ENCODE results near the gene TMC4.
"Not testable (repeated sequence)": the region's sequence is repeated elsewhere in the genome, so short reads cannot be mapped to it uniquely, and the experiment has no call there.

TMC4 gene

GRCh38 chr19:54201980-54202379, 29.0 kb upstream of the TMC4 start:
- no peak for DNase-seq

- no peak for DNase-seq
These were observed 28.3 kb upstream of the TMC4 start for GRCh38 chr19:54201172-54201701.

DNA sequence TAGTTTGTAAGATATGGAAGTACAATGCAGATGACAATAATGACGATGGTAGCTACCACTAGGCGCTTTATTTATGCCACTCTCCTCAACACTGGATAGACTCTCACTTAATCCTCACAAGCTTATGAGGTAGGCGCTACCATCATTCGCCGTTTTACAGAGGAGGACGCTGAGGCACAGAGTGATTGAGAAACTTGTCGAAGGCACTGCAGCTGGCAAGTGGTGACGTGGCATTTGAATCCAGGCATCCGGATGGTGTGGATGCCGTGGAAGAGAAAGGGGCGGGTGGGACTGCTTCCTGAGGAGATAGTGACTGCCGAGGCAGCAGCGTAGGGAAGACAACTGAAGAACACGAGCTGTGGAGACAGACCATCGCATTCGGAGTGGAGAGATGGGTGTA, 26.4 kb upstream of the TMC4 start:
- DNase-seq = no peak

DNA sequence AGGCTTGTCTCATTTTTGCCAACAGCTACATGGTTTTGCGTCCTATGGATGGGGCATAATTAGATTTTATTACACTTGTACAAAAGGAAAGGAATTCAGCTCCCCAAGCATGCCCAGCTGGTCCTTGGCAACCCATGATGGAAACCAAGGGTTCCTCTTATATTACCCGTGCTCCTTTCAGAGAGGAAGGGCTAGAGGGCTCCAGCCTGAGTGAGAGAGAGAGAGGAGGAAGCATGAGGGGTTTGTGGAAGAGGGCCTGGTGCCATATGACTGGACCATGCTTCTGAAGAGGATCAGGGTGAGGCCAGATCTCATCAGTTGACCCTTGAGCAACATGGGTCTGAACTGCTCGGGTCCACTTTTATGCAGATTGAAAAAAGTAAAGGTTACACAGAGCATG, 24.2 kb upstream of the TMC4 start:
- DNase-seq = no peak

DNA sequence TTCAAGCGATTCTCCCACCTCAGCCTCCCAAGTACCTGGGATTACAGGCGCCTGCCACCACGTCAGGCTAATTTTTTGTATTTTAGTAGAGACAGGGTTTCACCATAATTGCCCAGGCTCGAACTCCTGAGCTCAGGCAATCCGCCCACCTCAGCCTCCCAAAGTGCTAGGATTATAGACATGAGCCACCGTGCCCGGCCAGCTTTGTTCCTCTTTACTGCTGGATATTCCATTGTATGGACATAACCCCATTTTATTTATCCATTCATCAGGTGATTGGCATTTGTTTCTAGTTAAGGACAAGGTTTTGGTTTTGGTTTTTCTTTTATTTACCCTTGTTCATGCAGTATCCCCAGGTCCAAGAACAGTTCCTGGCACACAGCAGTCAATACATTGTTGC, 23.6 kb upstream of the TMC4 start:
- no peak for DNase-seq

DNA sequence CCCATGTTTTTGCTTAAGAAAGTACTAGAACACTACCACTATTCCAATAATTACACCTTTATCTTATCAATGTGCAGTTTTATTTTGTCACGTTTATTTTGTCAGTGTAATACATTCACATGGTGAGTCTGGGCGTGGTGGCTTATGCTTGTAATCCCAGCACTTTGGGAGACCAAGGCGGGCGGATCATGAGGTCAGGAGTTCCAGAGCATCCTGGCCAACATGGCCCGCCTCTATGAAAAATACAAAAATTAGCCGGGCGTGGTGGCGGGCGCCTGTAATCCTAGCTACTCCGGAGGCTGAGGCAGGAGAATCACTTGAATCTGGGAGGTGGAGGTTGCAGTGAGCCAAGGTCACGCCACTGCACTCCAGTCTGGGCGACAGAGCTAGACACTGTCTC, 21.5 kb upstream of the TMC4 start:
- DNase-seq = not testable (repeated sequence)

- no peak for DNase-seq
These were observed 20.1 kb upstream of the TMC4 start for GRCh38 chr19:54193011-54193410.

DNA sequence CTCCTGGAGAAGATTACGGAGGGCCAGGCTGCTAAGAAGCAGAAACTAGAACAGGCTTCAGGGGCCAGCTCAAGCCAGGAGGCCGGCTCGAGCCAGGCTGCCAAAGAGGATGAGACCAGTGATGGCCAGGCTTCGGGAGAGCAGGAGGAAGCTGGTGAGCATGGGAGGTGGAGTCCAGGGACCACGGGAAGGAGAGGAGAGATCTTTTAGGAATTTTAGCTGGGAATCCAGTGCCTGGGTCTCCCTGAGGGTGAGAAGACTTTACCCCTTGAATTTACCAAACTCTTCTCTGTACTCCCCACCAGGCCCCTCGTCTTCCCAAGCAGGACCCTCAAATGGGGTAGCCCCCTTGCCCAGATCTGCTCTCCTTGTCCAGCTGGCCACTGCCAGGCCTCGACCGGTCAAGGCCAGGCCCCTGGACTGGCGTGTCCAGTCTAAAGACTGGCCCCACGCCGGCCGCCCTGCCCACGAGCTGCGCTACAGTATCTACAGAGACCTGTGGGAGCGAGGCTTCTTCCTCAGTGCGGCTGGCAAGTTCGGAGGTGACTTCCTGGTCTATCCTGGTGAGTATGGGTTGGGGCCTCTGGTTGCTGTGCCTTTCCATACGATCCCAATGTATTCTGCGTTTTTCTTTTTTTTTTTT, 19.0 kb upstream of the TMC4 start:
- DNase-seq = no peak

GRCh38 chr19:54191011-54191810, 18.3 kb upstream of the TMC4 start, which contains the start of gene TSEN34:
Gene TSEN34 (plus strand): TSS chr19:54191308. CDS start chr19:54191365, 57 bp downstream.
- DNase-seq = peak; percentile 83

- peak; percentile 100 for DNase-seq
These were observed 17.6 kb upstream of the TMC4 start for GRCh38 chr19:54190503-54191010.

DNA sequence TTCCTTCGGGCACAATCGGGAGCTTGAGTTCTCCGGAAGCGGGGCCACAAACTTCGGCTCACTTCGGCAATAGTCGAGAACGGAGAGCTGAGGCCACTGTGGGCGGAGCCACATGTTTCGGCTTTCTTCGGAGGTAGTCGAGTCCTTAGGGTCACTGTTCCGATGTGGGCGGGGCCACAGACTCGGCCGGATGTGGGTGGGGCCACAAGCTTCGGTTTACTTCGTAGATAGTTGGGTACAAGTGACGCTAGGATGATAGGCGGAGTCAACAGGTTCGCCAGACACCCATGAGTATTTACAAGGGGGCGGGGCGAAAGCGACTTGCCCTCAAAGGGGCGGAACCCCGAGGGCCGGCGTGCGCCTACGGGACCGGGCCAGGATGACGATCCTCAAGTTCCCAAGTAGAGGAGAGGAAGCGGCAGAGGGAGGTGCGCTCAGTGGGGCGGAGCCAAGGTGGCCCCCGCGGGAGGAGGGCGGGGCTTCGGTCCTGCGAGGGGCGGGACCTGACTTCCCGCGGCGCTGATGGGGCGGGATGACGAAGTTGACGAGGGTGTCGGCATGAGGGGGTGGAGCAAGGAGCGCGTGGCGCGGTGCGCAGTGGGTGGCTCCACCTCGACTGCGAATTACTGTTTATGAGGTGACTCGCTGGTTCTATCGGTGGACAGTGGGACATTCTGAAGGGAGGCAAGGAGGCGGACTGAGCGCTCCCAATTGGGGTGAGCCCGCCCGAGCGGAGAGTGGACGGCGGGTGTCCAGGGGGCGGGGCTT, 17.0 kb upstream of the TMC4 start:
- DNase-seq = peak; percentile 100

DNA sequence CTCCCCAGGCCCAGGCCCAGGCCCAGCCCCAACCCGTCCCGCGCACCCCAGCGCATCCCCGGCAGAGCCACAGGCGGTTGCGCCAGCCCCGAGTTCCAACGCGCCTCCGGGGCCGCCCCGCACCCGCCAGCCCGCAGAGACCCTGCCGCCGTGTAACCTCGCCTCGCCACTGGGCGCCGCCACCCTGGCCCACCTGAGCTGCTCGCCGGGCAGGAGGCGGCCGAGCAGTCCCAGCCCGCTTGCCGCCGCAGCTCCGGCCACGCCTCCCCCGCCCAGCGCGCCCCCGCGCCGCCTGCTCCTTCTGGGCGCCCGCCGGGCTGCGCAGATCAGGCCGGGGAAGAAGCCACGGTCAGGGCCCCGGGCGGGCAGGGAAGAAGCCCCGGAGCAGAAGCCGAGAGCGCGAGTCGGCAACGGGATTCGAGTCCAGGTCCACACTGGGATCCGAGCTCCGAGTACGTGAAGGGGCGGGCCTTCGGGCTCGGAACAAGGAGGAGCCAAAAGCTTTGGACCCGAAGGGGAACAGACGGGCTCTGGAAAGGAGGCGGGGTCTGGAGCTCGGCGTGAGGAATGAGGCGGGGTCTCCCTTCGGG, 16.3 kb upstream of the TMC4 start, which contains the start of gene MBOAT7:
MBOAT7 (minus strand) TSS at position 436 of the 590 bp plus-strand sequence. CDS start 1,072 bp downstream, outside the sequence.
- no peak for DNase-seq

GRCh38 chr19:54188215-54188871, 15.4 kb upstream of the TMC4 start:
- peak; percentile 49 for DNase-seq

GRCh38 chr19:54186934-54187381, 14.0 kb upstream of the TMC4 start:
- no peak for DNase-seq

- no peak for DNase-seq
These were observed 13.4 kb upstream of the TMC4 start for GRCh38 chr19:54186351-54186750.

DNA sequence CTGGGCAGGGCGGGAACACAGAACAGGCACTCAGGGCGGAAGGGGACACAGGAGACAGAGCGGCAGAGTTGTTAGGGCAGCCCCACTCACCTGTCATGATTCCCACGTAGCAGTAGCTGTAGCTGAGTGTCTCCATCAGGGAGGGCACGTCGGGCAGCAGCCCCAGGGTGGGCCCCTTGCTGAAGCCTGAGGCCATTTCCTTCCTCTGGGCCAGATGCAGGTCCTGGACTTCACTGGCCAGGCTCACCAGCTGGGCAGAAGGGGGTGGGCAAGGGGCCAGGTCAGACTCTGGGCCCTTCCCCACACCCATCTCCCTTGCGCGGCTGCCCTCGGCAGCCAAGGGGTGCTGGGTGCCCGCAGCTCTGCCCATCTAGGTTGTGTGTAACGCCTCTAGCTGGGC, 10.5 kb upstream of the TMC4 start:
- no peak for DNase-seq

- DNase-seq = not testable (repeated sequence)
These were observed 8.9 kb upstream of the TMC4 start for GRCh38 chr19:54181894-54182293.

DNA sequence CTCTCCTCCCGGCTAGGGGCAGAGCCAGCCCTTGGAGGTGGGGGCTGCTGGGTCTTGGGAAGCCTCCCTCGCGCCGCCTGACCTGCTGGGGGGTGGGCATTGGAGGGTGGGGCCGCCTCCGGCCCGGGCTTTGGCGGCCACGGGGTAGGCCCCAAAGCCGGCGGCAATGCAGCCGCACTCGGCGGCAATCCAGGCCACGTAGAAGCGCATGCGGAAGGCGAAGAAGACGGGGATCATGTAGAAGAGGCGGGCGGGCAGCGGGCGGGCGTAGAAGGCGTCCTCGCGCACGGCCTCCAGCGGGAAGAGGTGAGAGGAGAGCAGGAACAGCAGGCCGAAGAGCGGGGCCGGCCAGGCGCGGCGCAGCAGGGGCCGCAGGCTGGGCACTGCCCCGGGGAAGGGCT, 7.7 kb upstream of the TMC4 start:
- DNase-seq = no peak

DNA sequence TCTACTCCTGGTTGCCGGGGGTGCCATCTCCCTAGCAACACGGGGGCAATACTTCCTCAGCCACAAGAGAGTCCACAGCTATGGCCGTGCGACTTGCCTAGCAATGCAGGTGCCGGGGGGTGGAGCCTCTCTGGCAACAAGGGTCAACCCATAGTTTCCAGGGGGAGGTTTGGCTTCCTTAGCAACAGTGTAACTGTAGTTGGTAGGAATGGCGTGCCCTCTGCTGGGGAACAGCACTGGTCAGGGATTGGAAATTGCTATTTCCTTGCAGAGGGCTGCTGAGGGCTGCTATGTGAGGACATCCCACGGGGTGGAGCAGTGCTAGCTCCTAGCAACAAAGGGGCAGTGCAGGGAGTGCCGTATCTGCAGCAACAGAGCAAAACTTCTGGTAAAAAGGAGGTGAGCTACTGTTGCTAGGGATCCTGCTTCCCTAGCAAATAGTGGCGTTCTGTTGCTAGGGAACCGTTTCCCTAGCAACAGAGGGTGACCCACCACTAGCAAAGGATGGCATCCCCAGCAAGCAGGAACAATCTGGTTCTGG, 7.0 kb upstream of the TMC4 start:
- no peak for DNase-seq

- no peak for DNase-seq
These were observed 6.4 kb upstream of the TMC4 start for GRCh38 chr19:54179262-54179852.

- DNase-seq = no peak
These were observed 5.8 kb upstream of the TMC4 start for GRCh38 chr19:54178581-54179261.

Data from activated gamma-delta T cell treated with Interleukin-2 at 50 U/mL for 16 hours (primary cell).